ENCODE data around the gene RIC1. TPM values are rescaled to one million over a fixed set of nuclear protein-coding genes. Genes with fewer than 3 reads are reported as not detected.
A peak's percentile ranks its signal among the peaks of the same experiment; 100 is the strongest.

RIC1 gene
- polyA plus RNA-seq, 1 of the 3 experiments (the other 2 are of a cell fraction), result 21.9 TPM

GRCh38 chr9:5714501-5715401 is 85.8 kb downstream of the RIC1 start (continued):
- TF ChIP-seq ZBTB33 (IDR thresholded peaks at IDR 0.05; ENCODE audit: borderline replicate concordance, low read depth), result no peak
- no peak for TF ChIP-seq FOXJ3 (CRISPR knock-in tag; IDR thresholded peaks at IDR 0.05)
- TF ChIP-seq ELF1 (IDR thresholded peaks at IDR 0.05), result no peak
- TF ChIP-seq YY1 (IDR thresholded peaks at IDR 0.05; ENCODE audit: low read depth), result 0 out of 2 replicates have a peak, but pooled peaks have one; percentile 16
- no peak for TF ChIP-seq GATA2 (CRISPR knock-in tag; IDR thresholded peaks at IDR 0.05)
- TF ChIP-seq JUND (IDR thresholded peaks at IDR 0.05), result 0 out of 2 replicates have a peak, but pooled peaks have one; percentile 10
- no peak for TF ChIP-seq NFIC (IDR thresholded peaks at IDR 0.05; ENCODE audit: borderline replicate concordance)
- TF ChIP-seq, protein P1, sequence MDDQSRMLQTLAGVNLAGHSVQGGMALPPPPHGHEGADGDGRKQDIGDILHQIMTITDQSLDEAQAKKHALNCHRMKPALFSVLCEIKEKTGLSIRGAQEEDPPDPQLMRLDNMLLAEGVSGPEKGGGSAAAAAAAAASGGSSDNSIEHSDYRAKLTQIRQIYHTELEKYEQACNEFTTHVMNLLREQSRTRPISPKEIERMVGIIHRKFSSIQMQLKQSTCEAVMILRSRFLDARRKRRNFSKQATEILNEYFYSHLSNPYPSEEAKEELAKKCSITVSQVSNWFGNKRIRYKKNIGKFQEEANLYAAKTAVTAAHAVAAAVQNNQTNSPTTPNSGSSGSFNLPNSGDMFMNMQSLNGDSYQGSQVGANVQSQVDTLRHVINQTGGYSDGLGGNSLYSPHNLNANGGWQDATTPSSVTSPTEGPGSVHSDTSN (IDR thresholded peaks at IDR 0.05), result peak; percentile 44; the same call in 1 of the 2 replicates
- no peak for TF ChIP-seq FOXM1 (IDR thresholded peaks at IDR 0.05; ENCODE audit: low read depth)
- no peak for TF ChIP-seq MEF2A (IDR thresholded peaks at IDR 0.05; ENCODE audit: borderline replicate concordance, low read depth)
- TF ChIP-seq EZH2phosphoT487 (IDR thresholded peaks at IDR 0.05; ENCODE audit: borderline replicate concordance, low read depth), result no peak
- TF ChIP-seq MXI1 (IDR thresholded peaks at IDR 0.05; ENCODE audit: low read depth, low read length), result no peak
- no peak for TF ChIP-seq RFX5 (IDR thresholded peaks at IDR 0.05; ENCODE audit: low read length)
- TF ChIP-seq, protein P2, sequence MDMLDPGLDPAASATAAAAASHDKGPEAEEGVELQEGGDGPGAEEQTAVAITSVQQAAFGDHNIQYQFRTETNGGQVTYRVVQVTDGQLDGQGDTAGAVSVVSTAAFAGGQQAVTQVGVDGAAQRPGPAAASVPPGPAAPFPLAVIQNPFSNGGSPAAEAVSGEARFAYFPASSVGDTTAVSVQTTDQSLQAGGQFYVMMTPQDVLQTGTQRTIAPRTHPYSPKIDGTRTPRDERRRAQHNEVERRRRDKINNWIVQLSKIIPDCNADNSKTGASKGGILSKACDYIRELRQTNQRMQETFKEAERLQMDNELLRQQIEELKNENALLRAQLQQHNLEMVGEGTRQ (IDR thresholded peaks at IDR 0.05; ENCODE audit: borderline replicate concordance, low read depth, low read length), result no peak
- TF ChIP-seq REST (IDR thresholded peaks at IDR 0.05; ENCODE audit: low read depth, low read length), result no peak
- TF ChIP-seq POLR2AphosphoS5 (IDR thresholded peaks at IDR 0.05; ENCODE audit: low read depth, low read length), result no peak

All from SK-N-SH (cell line).